ENCODE measurements around the gene AATK.

GRCh38 chr17:81179861-81180260 lies 13.8 kb upstream of the AATK start:
- TF ChIP-seq CTCF (IDR thresholded peaks at IDR 0.05), result no peak
- TF ChIP-seq POLR2A (IDR thresholded peaks at IDR 0.05), result no peak

Measured in thyroid gland (tissue), 4 donors.